Inferior parietal cortex (tissue), 1 donor: Measurements from ENCODE around the gene DDI2.
"Not testable (repeated sequence)": the region's sequence is repeated elsewhere in the genome, so short reads cannot be mapped to it uniquely, and the experiment has no call there.

Source experiments
- DNase-seq: peaks from one replicate; pipeline ENCODE4 v3.0.0-alpha.2; 2016; ENCODE audit errors: extremely low spot score

The DDI2 gene

GRCh38 chr1:15617173-15618076, at the start of gene DDI2:
Gene DDI2, plus strand, starts transcription at chr1:15617458. Its CDS starts 213 bp downstream, at chr1:15617671.
- peak; percentile 90 for DNase-seq

DNA sequence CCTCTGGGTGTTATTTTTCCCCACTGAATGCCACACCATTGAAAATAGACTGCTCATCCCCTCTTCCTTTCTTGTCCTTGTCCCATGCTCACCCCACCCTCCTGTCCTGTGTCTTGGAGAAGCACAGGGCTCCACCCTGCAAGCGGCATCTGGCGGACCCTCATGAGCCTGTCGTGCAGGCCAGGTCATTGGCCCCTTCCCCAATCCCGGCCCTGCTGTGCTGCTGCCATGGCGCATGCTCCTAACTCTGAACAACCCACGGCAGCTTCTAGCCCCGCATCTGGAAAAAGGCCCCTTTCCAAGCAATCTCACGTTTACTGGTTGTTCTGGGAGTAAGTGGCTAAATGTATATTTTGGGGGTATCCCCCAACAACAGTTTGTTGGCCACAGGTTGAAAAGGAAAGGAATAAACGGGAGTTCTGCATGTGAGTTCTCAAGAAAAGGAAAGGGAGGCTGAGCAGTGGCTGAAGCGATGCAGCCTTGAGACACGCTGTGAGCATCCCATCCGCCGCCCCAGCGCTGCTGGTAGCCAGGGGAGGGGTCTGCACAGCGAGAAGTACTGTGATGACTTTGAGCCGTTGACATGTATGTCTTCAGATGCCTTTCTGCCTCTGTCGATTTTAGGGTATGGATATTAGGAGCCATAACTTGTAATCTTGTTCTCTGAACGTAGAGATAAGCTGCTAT, 48.7 kb upstream of the DDI2 start:
- DNase-seq, result no peak

- no peak for DNase-seq
Observed at GRCh38 chr1:15570861-15571260, 46.4 kb upstream of the DDI2 start.

- DNase-seq, result no peak
Observed at GRCh38 chr1:15571266-15571665, 46.0 kb upstream of the DDI2 start.

GRCh38 chr1:15573477-15573876, 43.8 kb upstream of the DDI2 start:
- peak; percentile 43 for DNase-seq

DNA sequence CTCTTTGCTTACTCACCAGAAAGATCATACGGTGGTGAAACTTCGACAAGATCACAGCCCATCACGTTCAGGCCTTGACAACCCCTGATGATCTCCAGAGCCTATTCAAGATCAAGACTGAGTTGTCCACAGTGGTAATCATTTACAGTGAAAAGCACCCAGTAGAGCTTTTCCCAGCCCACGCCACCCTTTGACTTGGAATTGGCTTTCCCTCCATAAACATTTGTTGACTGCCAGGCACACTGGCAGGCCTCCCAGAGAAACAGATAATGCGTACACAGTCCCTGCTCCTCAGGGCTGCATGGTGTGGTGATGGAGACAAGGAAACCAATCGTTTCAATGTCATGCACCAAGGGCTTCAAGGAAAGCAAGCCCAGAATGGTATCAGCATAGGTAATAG, 42.5 kb upstream of the DDI2 start:
- DNase-seq, result no peak

GRCh38 chr1:15575549-15576150, 41.6 kb upstream of the DDI2 start:
- DNase-seq, result no peak

- no peak for DNase-seq
Observed at GRCh38 chr1:15577691-15578090, 39.6 kb upstream of the DDI2 start.

GRCh38 chr1:15578921-15579682, 38.2 kb upstream of the DDI2 start:
- DNase-seq, result peak; percentile 31

DNA sequence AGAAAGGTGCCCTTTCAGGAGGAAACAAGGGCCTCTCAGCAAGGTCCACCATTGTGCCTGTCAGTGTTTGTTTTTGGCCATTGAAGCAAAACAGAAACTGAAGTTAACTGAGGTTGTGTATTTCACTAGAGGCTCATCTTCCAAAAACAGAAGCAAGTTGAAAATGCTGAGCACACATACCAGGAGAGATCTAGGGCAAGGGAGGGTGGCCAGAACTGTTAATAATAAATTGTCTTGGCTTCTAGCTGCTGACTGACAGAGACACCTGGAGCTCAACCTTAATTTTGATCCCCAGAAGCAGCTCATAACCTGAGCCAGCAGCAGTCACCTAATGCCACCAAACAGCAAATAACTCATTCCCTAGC, 37.6 kb upstream of the DDI2 start:
- no peak for DNase-seq

DNA sequence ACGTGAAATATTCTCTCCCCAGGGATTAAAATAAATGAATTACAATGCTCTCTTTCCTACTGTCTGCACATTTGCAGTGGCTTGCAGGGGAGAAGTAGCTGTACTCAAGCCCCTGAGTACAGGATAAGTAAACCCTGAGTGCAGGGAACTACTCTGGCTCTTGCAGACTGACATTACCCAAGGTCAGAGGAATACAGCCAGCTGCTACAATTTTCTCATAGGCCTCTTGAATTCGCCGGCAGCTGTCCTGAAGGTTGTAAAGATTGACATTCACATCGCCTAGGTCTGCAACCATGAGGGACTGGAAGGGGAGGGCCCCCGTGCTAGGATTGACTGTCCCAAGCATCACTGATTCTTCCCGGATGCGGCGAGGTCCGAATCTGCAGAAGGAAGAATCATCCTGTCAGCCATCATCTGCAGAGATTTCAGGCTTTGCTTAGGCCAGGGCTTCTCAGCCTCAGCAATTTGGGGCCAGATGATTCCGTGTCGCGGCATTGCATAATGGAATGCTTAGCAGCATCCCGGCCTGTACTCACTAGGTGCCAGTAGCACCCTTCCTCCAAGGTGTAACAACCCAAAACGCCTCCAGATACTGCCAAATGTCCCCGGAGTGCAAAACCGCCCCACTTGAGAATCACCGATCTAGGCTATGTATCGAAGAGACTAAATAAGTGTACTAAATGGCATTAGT, 34.1 kb upstream of the DDI2 start:
- DNase-seq, result no peak

DNA sequence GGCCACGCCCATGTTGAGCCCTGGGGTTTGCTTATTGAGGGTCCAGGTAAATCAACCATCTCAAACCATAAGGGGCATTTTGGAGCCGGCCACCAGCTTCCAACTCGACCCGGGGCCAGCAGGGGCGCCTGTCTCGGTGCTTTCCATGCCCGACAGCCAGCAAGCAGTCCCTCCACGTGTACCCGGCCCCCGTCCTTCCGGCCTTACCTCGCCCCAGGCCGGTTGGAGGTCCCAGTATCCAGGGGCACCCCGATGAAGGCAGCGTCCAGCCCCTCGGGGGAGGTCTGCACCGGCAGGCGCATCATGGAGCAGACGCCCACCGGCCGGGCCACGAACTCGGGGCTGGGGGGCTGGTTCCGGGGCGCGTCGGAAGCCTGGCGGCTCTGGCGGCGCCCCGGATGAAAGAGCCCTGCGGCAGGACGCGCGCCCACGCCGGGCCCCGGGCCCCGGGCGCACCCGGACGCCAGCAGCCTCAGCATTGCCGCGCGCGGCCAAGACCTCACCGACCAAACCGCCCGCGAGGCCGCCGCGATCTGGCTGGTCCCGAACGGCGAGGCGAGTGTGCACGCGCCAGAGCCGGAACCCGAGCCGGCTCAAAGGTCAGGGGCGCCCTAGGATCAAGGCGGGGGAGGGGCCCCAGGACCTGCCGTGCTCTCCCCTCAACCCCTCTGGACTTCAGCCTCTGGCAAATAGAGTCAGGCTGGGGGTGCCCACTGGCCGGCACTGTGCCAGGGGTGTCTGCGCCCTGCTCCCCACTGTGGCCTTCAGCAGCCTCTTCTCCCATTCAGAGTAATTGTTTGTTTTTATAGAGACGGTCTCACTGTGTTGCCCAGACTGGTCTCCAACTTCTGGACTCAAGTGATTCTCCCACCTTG, 32.5 kb upstream of the DDI2 start, which contains the start of gene AGMAT:
TSS of gene AGMAT (minus strand) at position 563 of the 875 bp plus-strand sequence. CDS start at position 479, 84 bp downstream.
- no peak for DNase-seq

DNA sequence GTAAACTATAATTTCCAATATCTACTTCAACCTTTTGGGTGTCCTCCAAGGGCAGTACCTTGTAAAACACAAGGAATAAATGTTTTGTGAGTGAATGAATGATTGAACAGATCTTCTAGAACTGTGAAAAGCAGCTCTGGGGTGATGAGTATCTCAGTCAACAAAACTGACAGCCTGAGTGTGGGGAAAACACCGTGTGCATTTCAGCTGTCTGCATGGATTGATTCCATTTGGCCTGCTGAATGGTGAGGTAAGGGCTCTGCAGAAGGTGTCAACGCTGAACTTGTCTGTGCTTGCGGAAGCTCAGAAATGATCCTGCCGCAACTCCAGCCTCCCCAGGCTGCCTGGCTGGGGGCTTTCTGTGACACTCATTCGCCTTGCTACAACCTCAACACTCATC, 25.0 kb upstream of the DDI2 start:
- no peak for DNase-seq

GRCh38 chr1:15595809-15596617, 21.2 kb upstream of the DDI2 start:
- no peak for DNase-seq

GRCh38 chr1:15598436-15598835, 18.8 kb upstream of the DDI2 start:
- no peak for DNase-seq

DNA sequence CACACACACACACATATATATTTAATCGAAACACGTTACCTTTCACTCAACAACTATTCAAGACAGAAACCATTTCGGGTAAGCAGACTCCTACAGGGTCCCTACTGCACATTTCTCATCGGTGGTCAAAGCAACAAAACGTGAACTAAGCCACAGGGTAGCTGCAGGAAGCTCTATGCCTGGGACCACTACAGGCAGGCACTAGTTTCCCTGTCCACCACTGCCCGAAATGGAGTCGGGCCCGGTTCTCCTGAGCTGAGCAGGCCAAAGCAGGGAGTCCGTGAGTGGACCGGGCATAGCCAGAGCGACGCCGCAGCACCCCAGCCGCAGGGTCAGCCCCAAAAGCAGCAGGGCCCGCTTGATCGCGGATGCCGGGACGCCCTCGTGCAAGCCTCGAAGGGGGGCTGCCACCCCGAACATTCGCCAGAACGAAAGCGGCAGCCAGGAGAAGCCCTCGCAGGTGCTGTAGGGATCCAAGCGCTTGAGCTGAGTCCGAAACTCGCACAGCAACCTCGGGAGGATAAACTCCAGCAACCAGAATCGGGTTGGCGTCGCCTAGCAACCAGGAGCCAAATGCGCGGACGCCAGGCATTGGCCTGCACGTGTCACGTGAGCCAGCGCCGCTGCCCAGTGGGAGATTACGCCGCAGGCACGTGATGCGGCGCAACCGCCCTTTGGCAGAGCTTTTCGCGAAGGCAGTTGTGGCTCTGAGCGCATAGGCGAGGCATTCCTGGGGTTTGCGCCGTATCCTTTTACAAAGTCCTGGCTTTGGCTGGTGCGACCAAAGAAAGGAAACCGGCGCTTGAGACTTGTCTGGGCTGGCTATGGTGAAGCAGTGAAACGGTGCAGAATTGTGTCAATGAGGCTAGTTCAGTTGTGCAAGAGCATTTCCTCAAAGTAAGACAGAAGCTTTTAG, 13.9 kb upstream of the DDI2 start:
- peak; percentile 97 for DNase-seq

- DNase-seq, result not testable (repeated sequence)
Observed at GRCh38 chr1:15603966-15604282, 13.3 kb upstream of the DDI2 start.

DNA sequence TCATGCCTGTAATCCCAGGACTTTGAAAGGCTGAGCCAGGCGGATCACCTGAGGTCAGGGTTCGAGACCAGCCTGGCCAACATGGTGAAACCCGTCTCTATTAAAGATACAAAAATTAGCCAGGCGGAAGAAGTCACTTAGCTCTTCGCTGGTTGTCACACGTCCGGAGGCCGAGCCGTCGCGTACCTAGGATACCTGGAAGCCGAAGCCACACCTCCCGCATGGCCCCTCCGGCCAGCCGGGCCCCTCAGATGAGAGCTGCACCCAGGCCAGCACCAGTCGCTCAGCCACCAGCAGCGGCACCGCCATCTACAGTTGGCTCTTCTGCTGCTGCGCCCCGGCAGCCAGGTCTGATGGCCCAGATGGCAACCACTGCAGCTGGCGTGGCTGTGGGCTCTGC, 12.9 kb upstream of the DDI2 start:
- DNase-seq, result not testable (repeated sequence)
